ENCODE data around the gene ZNF823.

DNA sequence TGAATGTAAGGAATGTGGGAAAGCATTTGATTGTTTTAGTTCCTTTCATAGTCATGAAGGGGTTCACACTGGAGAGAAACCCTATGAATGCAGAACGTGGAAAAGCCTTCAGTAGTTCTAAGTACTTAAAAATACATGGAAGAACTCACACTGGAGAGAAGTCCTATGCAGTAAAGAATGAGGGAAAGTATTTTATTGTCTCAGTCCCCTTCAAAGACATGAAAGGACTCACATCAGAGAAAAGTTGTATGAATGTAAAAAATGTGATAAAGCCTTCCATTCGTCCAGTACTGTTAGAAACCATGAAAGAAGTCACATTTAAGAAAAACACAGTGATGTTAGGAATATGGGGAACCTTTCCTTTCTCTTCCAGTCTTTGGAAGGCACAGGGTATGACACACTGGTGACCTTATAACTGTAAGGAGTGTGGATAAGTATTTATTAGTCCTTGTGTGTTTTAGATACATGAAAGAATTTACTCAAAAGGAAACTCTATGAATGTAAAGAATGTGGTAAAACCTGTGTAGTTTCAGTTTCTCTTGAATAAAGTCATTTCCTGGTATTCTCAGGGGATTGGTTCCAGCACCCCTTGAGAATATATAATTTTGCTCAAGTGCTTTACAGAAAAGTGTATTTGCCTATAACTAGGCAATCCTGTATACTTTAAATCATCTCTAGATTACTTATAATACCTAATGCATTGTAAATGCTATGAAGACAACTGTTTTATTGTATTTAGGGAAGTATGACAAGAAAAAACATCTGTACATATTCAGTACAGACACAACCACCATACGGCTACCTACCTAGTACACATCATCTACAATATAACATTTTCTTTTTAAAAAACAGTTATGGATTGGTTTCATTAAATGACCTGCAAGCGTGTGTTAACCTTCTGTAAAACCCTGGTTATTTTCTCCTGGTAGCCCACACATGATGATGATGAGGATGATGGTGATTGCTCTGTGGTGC lies 52.8 kb downstream of the ZNF823 start:
- TF ChIP-seq, protein P1, sequence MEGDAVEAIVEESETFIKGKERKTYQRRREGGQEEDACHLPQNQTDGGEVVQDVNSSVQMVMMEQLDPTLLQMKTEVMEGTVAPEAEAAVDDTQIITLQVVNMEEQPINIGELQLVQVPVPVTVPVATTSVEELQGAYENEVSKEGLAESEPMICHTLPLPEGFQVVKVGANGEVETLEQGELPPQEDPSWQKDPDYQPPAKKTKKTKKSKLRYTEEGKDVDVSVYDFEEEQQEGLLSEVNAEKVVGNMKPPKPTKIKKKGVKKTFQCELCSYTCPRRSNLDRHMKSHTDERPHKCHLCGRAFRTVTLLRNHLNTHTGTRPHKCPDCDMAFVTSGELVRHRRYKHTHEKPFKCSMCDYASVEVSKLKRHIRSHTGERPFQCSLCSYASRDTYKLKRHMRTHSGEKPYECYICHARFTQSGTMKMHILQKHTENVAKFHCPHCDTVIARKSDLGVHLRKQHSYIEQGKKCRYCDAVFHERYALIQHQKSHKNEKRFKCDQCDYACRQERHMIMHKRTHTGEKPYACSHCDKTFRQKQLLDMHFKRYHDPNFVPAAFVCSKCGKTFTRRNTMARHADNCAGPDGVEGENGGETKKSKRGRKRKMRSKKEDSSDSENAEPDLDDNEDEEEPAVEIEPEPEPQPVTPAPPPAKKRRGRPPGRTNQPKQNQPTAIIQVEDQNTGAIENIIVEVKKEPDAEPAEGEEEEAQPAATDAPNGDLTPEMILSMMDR (conservative IDR thresholded peaks at IDR 0.05 in 1 of 2, IDR thresholded peaks at IDR 0.05 in 1 of 2; ENCODE audit: extremely low read depth in 1 of 2, insufficient read depth in 1 of 2, low read depth in 1 of 2, low read length in 2 of 2) = no peak
- no peak for TF ChIP-seq EZH2 (IDR thresholded peaks at IDR 0.05; ENCODE audit: borderline replicate concordance, low read length)

Data from mammary epithelial cell (primary cell).